CD8-positive, alpha-beta memory T cell (primary cell): ENCODE measurements around the gene CD81. TPM values are rescaled to one million over a fixed set of nuclear protein-coding genes. Genes with fewer than 3 reads are reported as not detected.

ENCODE experiments used
- CTCF ChIA-PET: fragments of 350-600 bp; sonication (Branson Sonifier 250); formaldehyde crosslinking; loops from one replicate; lab custom pipeline; 2021; ENCODE audit warnings: antibody characterized with exemption; lab: Charles Lee
- POLR2A ChIA-PET: fragments of 350-600 bp; sonication (Branson Sonifier 250); formaldehyde crosslinking; loops from one replicate; lab custom pipeline; 2021; ENCODE audit warnings: antibody characterized with exemption; lab: Charles Lee
- DNase-seq, 5 donors: peaks; one replicate each; pipeline versions ENCODE4 v3.0.0 to v3.0.0-alpha.2; 2020 to 2022; ENCODE audit warnings: mixed read lengths in 1 of 5
- H3K27ac ChIP-seq: one replicate; pipeline ENCODE4 v1.7.0; 2013; ENCODE audit warnings: low read depth, mild to moderate bottlenecking, low read length, moderate library complexity
- H3K27me3 ChIP-seq: 2 replicates; pipeline ENCODE4 v1.7.0; 2013; ENCODE audit warnings: low read length, mild to moderate bottlenecking; ENCODE audit not compliant: insufficient read depth, poor library complexity, severe bottlenecking
- H3K36me3 ChIP-seq: 2 replicates; pipeline ENCODE4 v1.7.0; 2013; ENCODE audit warnings: mild to moderate bottlenecking, low read length, moderate library complexity; ENCODE audit not compliant: insufficient read depth
- H3K4me1 ChIP-seq: 2 replicates; pipeline ENCODE4 v1.7.0; 2013; ENCODE audit warnings: mild to moderate bottlenecking, low read length, moderate library complexity; ENCODE audit not compliant: insufficient read depth
- H3K4me3 ChIP-seq: 2 replicates; pipeline ENCODE4 v1.7.0; 2013; ENCODE audit warnings: mild to moderate bottlenecking, low read length
- H3K9me3 ChIP-seq: 2 replicates; pipeline ENCODE4 v1.7.0; 2013; ENCODE audit warnings: mild to moderate bottlenecking, low read length
- H3K27ac Mint-ChIP-seq, 8 donors: one replicate each; pipeline ENCODE4 v1.8.0; 2020 to 2021; ENCODE audit warnings: mixed read lengths in 8 of 8, mild to moderate bottlenecking in 6 of 8, inconsistent platforms in 3 of 8, moderate library complexity in 3 of 8
- H3K27me3 Mint-ChIP-seq, 2 donors: one replicate each; pipeline ENCODE4 v1.8.0; 2020 to 2021; ENCODE audit warnings: mixed read lengths in 2 of 2, mild to moderate bottlenecking in 1 of 2, moderate library complexity in 1 of 2
- H3K36me3 Mint-ChIP-seq, 3 donors: one replicate each; pipeline ENCODE4 v1.8.0; 2020 to 2021; ENCODE audit warnings: mixed read lengths in 3 of 3, inconsistent platforms in 1 of 3, mild to moderate bottlenecking in 1 of 3
- H3K4me1 Mint-ChIP-seq, 3 donors: one replicate each; pipeline ENCODE4 v1.8.0; 2020 to 2021; ENCODE audit warnings: mixed read lengths in 3 of 3, inconsistent platforms in 1 of 3, mild to moderate bottlenecking in 1 of 3
- H3K4me3 Mint-ChIP-seq, 7 donors: one replicate each; pipeline ENCODE4 v1.8.0; 2020 to 2021; ENCODE audit warnings: mixed read lengths in 7 of 7, mild to moderate bottlenecking in 6 of 7, moderate library complexity in 4 of 7, inconsistent platforms in 2 of 7
- H3K9me3 Mint-ChIP-seq, 5 donors: one replicate each; pipeline ENCODE4 v1.8.0; 2020 to 2022; ENCODE audit warnings: mixed read lengths in 5 of 5, mild to moderate bottlenecking in 3 of 5, moderate library complexity in 2 of 5, inconsistent platforms in 1 of 5
- polyA plus RNA-seq: library from polyadenylated mRNA; unstranded; fragments of 300-500 nt; fragmentation: Illumina TruSeq; gene quantifications from one replicate; pipeline ENCODE4 v1.2.3, GENCODE V29; 2021
- total RNA-seq, 2 experiments: library from RNA; stranded (reverse); gene quantifications; one replicate each; pipeline ENCODE4 v1.2.3, GENCODE V29; 2021

Gene CD81
- total and polyA plus RNA-seq, 3 experiments from 2014 or later, result 107 to 189 (median 176) TPM

- peak overlapping the region in 1 of 8 donors; percentile 33 for H3K27ac Mint-ChIP-seq
- DNase-seq, result peak; percentile 47 to 70 (median 50)
- no peaks in the 10 kb centered on the region for H3K36me3 Mint-ChIP-seq
- Histone ChIP-seq H3K4me1 (peaks cover 9% of the 10 kb centered on the region), H3K27ac (no peak overlapping the region), H3K27me3 (no peaks in the 10 kb centered on the region), H3K4me3 (no peak overlapping the region), H3K36me3 (no peaks in the 10 kb centered on the region), H3K9me3 (no peaks in the 10 kb centered on the region)
- peaks cover 0 to 3% (median 2%) of the 10 kb centered on the region in 3 donors for H3K4me1 Mint-ChIP-seq
- CTCF ChIA-PET, result interaction anchor here (0.6 to 11.1 kb wide), 44 partner anchors 8 to 671 kb away, joined by 3 to 317 read pairs (median 5); partner anchors contain the start of genes C11orf21, TSPAN32 and TSSC4
- H3K27me3 Mint-ChIP-seq, result no peaks in the 10 kb centered on the region
- POLR2A ChIA-PET, result interaction anchor here (0.6 to 2.2 kb wide), 2 partner anchors 19 to 115 kb away, joined by 3 to 12 read pairs; partner anchors contain the start of gene TSSC4
- no peak overlapping the region for H3K4me3 Mint-ChIP-seq
- no peaks in the 10 kb centered on the region for H3K9me3 Mint-ChIP-seq
Measured at GRCh38 chr11:2419638-2420501, 42.8 kb downstream of the CD81 start.

- ChIA-PET POLR2A (interaction anchor here (0.6 to 2.2 kb wide), 2 partner anchors 20 to 115 kb away, joined by 3 to 12 read pairs; partner anchors contain the start of gene TSSC4), CTCF (interaction anchor here (0.7 to 11.1 kb wide), 45 partner anchors 7 to 671 kb away, joined by 3 to 317 read pairs (median 5); partner anchors contain the start of genes C11orf21, TSPAN32 and TSSC4)
- Histone ChIP-seq H3K4me3 (no peak overlapping the region), H3K27ac (no peak overlapping the region), H3K36me3 (no peaks in the 10 kb centered on the region), H3K9me3 (no peaks in the 10 kb centered on the region), H3K27me3 (no peaks in the 10 kb centered on the region), H3K4me1 (peaks cover 9% of the 10 kb centered on the region)
- Mint-ChIP-seq H3K36me3 (no peaks in the 10 kb centered on the region), H3K27me3 (no peaks in the 10 kb centered on the region), H3K4me3 (no peak overlapping the region), H3K9me3 (no peaks in the 10 kb centered on the region), H3K4me1 (peaks cover 0 to 3% (median 2%) of the 10 kb centered on the region in 3 donors), H3K27ac (peak overlapping the region in 1 of 8 donors; percentile 24)
- DNase-seq, result peak; percentile 60 to 78 (median 67)
Measured at GRCh38 chr11:2420502-2421225, 43.6 kb downstream of the CD81 start.

GRCh38 chr11:2421226-2421994 lies 44.3 kb downstream of the CD81 start:
- DNase-seq, result no peak
- peaks cover 0 to 3% (median 2%) of the 10 kb centered on the region in 3 donors for H3K4me1 Mint-ChIP-seq
- Histone ChIP-seq H3K4me3 (no peak overlapping the region), H3K36me3 (no peaks in the 10 kb centered on the region), H3K27me3 (no peaks in the 10 kb centered on the region), H3K9me3 (no peaks in the 10 kb centered on the region), H3K27ac (no peak overlapping the region), H3K4me1 (peaks cover 9% of the 10 kb centered on the region)
- H3K9me3 Mint-ChIP-seq, result no peaks in the 10 kb centered on the region
- H3K27ac Mint-ChIP-seq, result no peak overlapping the region
- POLR2A ChIA-PET, result interaction anchor here (2.2 kb wide), 1 partner anchor 116 kb away, joined by 12 read pairs; no protein-coding TSS in a partner anchor
- CTCF ChIA-PET, result interaction anchor here (0.7 to 11.1 kb wide), 38 partner anchors 10 to 670 kb away, joined by 3 to 317 read pairs (median 5); partner anchors contain the start of genes C11orf21, TSPAN32 and TSSC4
- H3K4me3 Mint-ChIP-seq, result no peak overlapping the region
- no peaks in the 10 kb centered on the region for H3K27me3 Mint-ChIP-seq
- H3K36me3 Mint-ChIP-seq, result no peaks in the 10 kb centered on the region

- peaks cover 9% of the 10 kb centered on the region for H3K4me1 ChIP-seq
- no peaks in the 10 kb centered on the region for H3K27me3 ChIP-seq
- no peaks in the 10 kb centered on the region for H3K9me3 ChIP-seq
- CTCF ChIA-PET, result interaction anchor here (1.6 to 11.1 kb wide), 10 partner anchors 15 to 471 kb away, joined by 5 to 317 read pairs (median 18); partner anchors contain the start of genes C11orf21 and TSPAN32
- Mint-ChIP-seq H3K27me3 (no peaks in the 10 kb centered on the region), H3K27ac (no peak overlapping the region), H3K4me3 (no peak overlapping the region), H3K9me3 (no peaks in the 10 kb centered on the region), H3K4me1 (peaks cover 0 to 3% (median 2%) of the 10 kb centered on the region in 3 donors), H3K36me3 (no peaks in the 10 kb centered on the region)
- peak in 1 of 5 donors; percentile 46 for DNase-seq
- H3K27ac ChIP-seq, result no peak overlapping the region
- H3K36me3 ChIP-seq, result no peaks in the 10 kb centered on the region
- POLR2A ChIA-PET, result no interaction called here
- H3K4me3 ChIP-seq, result no peak overlapping the region
Measured at GRCh38 chr11:2421996-2422395, 44.9 kb downstream of the CD81 start.

- Mint-ChIP-seq H3K36me3 (no peaks in the 10 kb centered on the region), H3K9me3 (no peaks in the 10 kb centered on the region), H3K27me3 (no peaks in the 10 kb centered on the region), H3K4me1 (peaks cover 0 to 3% (median 2%) of the 10 kb centered on the region in 3 donors), H3K27ac (no peak overlapping the region), H3K4me3 (no peak overlapping the region)
- no peak for DNase-seq
- no peaks in the 10 kb centered on the region for H3K27me3 ChIP-seq
- no peaks in the 10 kb centered on the region for H3K9me3 ChIP-seq
- no peaks in the 10 kb centered on the region for H3K36me3 ChIP-seq
- POLR2A ChIA-PET, result no interaction called here
- no peak overlapping the region for H3K27ac ChIP-seq
- CTCF ChIA-PET, result interaction anchor here (1.6 to 11.1 kb wide), 4 partner anchors 109 to 229 kb away, joined by 6 to 317 read pairs (median 102); partner anchors contain the start of genes C11orf21 and TSPAN32
- peaks cover 9% of the 10 kb centered on the region for H3K4me1 ChIP-seq
- no peak overlapping the region for H3K4me3 ChIP-seq
Measured at GRCh38 chr11:2422461-2423156, 45.5 kb downstream of the CD81 start.

- Mint-ChIP-seq H3K27me3 (no peaks in the 10 kb centered on the region), H3K4me1 (peaks cover 0 to 3% (median 2%) of the 10 kb centered on the region in 3 donors), H3K4me3 (no peak overlapping the region), H3K27ac (no peak overlapping the region), H3K9me3 (no peaks in the 10 kb centered on the region), H3K36me3 (no peaks in the 10 kb centered on the region)
- no peak for DNase-seq
- POLR2A ChIA-PET, result no interaction called here
- H3K4me1 ChIP-seq, result peaks cover 9% of the 10 kb centered on the region
- no peak overlapping the region for H3K4me3 ChIP-seq
- H3K36me3 ChIP-seq, result no peaks in the 10 kb centered on the region
- H3K27me3 ChIP-seq, result no peaks in the 10 kb centered on the region
- H3K27ac ChIP-seq, result no peak overlapping the region
- CTCF ChIA-PET, result interaction anchor here (1.3 to 11.1 kb wide), 5 partner anchors 103 to 230 kb away, joined by 3 to 317 read pairs (median 58); partner anchors contain the start of genes C11orf21 and TSPAN32
- H3K9me3 ChIP-seq, result no peaks in the 10 kb centered on the region
Measured at GRCh38 chr11:2423157-2424025, 46.3 kb downstream of the CD81 start.
